HG03280 (cell line): ENCODE results near the gene PIP4K2A.
"Not testable (repeated sequence)": the region's sequence is repeated elsewhere in the genome, so short reads cannot be mapped to it uniquely, and the experiment has no call there.

Experiments
- ATAC-seq: cut with Tn5 transposase; IDR thresholded peaks from one replicate; pipeline ENCODE4 v1.9.1; 2021; ENCODE audit warnings: mild to moderate bottlenecking, moderate library complexity; ENCODE audit not compliant: unreplicated experiment

The PIP4K2A gene

GRCh38 chr10:22531441-22531840 is 182.9 kb downstream of the PIP4K2A start:
- ATAC-seq = no peak

GRCh38 chr10:22531008-22531407 is 183.4 kb downstream of the PIP4K2A start:
- ATAC-seq = no peak

GRCh38 chr10:22527520-22527919 is 186.9 kb downstream of the PIP4K2A start:
- ATAC-seq = no peak

DNA sequence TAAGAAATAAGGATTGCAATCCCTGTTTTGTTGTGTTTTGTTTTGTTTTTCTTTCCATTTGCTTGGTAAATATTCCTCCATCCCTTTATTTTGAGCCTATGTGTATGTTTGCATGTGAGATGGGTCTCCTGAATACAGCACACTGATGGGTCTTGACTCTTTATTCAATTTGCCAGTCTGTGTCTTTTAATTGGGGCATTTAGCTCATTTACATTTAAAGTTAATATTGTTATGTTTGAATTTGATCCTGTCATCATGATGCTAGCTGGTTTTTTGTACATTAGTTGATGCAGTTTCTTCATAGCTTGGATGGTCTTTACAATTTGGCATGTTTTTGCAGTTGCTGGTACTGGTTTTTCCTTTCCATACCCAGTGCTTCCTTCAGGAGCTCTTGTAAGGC is 190.0 kb downstream of the PIP4K2A start:
- not testable (repeated sequence) for ATAC-seq

DNA sequence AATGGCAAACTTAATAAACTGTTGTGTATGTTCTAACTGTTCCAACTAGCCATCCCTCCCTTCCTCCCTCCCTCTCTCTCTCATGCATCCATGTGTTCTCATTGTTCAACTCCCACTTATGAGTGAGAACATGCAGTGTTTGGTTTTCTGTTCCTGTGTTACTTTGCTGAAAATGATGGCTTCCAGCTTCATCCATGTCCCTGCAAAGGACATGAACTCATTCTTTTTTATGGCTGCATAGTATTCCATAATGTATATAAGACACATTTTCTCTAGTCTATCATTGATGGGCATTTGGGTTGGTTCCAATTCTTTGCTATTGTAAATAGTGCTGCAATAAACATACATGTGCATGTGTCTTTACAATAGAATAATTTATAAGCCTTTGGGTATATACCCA is 193.7 kb downstream of the PIP4K2A start:
- not testable (repeated sequence) for ATAC-seq

DNA sequence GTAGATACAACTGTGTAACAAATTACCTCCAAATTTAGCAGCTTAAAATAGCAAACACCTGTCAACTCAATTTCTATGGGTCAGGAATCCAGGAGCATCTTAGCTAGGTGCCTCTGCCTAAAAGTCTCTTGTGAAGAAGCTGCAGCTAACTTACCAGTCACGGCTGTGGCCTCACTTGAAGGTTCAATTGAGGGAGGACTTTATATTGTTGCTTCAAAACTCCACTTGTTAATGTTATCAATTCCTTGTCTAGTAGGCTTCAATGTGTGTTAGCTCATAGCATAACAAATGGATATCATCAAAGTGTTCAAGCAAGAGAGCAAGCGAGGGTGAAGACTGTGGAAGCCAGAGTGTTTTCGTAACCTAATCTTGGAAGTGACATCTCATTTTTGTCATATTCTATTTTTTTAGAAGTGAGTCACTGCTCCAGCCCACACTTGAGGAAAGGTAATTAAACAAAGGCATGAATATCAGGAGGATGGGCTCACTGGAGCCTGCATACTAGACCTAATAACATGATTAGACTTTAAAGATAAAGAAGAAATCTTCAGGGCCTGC is 196.1 kb downstream of the PIP4K2A start:
- ATAC-seq = no peak

- ATAC-seq = no peak
These were observed 199.4 kb downstream of the PIP4K2A start for GRCh38 chr10:22515009-22515408.

GRCh38 chr10:22514414-22514758 is 200.0 kb downstream of the PIP4K2A start:
- not testable (repeated sequence) for ATAC-seq

- not testable (repeated sequence) for ATAC-seq
These were observed 200.6 kb downstream of the PIP4K2A start for GRCh38 chr10:22513483-22514413.

DNA sequence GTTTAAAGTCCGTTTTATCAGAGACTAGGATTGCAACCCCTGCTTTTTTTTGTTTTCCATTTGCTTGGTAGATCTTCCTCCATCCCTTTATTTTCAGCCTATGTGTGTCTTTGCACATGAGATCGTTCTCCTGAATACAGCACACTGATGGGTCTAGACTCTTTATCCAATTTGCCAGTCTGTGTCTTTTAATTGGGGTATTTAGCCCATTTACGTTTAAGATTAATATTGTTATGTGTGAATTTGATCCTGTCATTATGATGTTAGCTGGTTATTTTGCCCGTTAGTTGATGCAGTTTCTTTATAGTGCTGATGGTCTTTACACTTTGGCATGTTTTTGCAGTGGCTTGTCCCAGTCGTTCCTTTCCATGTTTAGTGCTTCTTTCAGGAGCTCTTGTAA is 202.4 kb downstream of the PIP4K2A start:
- ATAC-seq = not testable (repeated sequence)

DNA sequence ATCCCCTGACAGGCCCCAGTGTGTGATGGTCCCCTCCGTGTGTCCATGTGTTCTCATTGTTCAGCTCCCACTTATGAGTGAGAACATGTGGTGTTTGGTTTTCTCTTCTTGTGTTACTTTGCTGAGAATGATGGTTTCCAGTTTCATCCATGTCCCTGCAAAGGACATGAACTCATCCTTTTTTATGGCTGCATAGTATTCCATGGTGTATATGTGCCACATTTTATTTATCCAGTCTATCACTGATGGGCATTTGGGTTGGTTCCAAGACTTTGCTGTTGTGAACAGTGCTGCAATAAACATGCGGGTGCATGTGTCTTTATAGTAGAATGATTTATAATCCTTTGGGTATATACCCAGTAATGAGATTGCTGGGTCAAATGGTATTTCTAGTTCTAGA is 206.2 kb downstream of the PIP4K2A start:
- ATAC-seq = not testable (repeated sequence)

DNA sequence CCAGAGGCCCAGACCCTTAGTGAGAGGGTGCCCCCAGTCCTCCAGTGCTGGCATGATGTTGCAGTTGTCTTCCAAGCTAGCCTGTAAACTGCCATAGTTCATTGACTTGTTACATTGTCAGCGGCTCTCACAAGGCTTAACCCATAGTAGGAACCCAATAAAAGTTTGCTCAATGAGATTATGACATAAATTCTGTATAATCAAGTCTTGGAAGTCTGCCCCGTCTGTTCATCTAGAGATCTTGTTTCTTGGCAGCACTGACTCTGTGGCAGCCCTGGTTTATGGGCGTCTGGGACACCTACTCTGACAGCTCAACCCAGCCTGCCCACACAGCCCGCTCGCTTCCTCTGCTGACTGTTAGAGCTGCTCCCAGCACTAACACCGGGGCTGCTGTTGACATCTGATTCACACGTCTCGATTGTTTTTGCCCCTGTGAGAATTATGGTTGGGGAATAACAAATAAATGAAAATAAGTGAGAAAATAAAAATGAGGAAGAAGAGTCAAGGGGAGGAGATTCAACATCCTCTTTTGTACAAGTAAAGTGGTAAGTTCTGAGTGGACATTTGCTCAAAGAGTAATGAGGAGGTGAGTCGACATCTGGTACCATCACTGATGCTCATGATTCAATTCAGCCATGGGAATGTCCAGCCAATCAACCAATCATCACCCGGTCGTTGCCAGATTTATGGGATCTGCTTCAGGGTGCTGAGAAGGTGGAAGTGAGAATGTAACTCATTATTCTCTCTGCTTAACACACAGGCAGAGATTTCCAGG is 208.3 kb downstream of the PIP4K2A start:
- ATAC-seq = no peak

DNA sequence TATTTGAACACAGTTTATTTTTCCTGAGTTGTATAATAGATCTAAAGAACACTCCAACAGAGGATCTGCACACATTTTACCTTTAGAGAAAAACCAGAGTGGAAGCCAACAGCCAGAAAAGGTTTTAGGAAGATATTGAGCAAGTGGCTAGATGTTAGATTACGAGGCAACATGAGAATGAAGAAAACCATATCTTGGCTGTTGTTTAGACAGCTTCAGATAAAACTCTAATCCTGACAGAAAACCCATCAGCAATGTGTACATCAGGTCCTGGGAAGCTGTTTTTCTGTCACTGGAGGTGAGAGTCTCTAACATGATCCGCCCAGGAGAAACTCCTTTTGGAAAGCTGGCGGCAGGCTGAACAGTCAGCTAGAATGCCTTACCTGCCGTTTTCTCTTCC is 209.6 kb downstream of the PIP4K2A start:
- no peak for ATAC-seq

- no peak for ATAC-seq
These were observed 210.9 kb downstream of the PIP4K2A start for GRCh38 chr10:22503315-22504088.

- ATAC-seq = no peak
These were observed 212.5 kb downstream of the PIP4K2A start for GRCh38 chr10:22501863-22502262.

DNA sequence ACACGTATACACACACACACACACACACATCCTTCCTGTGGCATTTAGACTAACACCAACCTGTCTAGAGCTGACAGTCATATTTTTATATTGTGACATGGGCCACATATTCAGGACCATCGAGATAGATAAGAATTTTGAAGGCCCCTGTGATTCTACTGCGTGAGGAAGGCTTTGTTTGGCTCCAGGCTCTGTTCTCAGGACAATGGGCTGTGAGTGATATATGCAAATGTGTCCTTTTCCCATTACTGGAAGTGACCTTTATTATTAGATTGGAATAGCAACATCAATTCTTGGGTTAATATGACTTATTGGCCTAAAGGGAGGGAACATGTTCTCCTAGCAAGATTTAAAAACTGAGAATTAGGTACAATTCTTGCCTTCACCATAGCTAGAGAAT is 213.0 kb downstream of the PIP4K2A start:
- ATAC-seq = no peak

GRCh38 chr10:22500656-22501340 is 213.6 kb downstream of the PIP4K2A start:
- no peak for ATAC-seq

DNA sequence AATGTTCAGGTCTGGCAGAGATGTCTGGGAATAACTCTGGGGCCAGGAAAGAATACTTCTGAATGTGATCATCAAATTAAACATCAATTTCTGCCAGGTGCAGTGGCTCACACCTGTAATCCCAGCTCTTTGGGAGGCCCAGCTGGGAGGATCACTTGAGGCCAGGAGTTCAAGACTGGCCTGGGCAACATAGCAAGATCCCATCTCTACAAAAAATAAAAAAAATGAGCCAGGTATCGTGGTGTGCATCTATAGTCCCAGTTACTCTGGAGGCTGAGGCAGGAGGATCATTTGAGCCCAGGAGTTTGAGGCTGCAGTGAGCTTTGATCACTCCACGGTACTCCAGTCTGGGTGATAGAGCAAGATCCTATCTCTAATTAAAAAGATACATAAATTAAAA is 214.4 kb downstream of the PIP4K2A start:
- not testable (repeated sequence) for ATAC-seq

DNA sequence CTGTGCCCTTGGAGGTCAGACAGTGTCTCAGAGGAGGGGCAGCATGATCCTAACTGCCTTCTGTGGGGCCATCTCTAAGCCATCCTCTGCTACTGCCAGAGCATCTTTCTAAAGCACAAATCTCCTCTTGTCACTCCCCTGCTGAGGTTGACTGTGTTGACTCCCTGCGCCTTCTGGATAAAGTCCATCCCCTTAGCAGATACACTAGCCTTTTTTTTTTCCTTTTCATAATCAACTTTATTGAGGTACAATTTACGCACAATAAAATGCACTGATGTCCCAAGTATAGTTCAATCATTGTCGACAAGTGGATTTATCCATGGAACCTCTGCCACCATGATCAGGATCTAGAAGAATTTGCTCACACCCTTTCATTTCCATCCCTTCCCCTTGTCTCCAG is 219.0 kb downstream of the PIP4K2A start:
- no peak for ATAC-seq

DNA sequence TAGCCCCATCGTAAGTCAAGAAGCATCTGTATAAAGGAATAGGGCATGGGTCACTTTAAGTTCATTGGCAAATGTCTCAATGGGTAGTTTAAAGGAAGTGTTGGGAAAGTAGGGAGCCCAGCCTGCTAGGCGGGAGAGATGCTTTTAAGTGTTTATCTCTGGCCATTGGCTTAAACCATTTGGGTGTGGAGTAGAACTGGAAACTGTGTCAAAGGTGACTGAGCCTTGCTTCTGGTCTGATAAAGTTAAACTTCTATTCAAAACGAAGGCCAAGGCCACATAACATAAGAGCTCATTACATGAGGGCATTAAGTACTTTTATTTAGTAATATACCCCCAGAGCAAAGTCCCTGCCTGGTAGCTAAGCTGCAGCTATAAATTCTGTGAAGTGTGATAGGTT is 220.4 kb downstream of the PIP4K2A start:
- ATAC-seq = no peak
